B cell (primary cell): ENCODE measurements around the gene OS9.

Experiments used
- EZH2 ChIP-seq: IDR thresholded peaks from 2 replicates; pipeline ENCODE4 v1.6.1; 2012; ENCODE audit warnings: borderline replicate concordance, low read depth, mild to moderate bottlenecking, moderate library complexity, low read length; ENCODE audit not compliant: insufficient read depth, poor library complexity, severe bottlenecking
- TF ChIP-seq, protein P1 (sequence below): fragments of 200-600 bp; IDR thresholded peaks from one replicate; pipeline ENCODE4 v1.8.0; 2022; ENCODE audit warnings: antibody characterized with exemption, mild to moderate bottlenecking

DNA sequence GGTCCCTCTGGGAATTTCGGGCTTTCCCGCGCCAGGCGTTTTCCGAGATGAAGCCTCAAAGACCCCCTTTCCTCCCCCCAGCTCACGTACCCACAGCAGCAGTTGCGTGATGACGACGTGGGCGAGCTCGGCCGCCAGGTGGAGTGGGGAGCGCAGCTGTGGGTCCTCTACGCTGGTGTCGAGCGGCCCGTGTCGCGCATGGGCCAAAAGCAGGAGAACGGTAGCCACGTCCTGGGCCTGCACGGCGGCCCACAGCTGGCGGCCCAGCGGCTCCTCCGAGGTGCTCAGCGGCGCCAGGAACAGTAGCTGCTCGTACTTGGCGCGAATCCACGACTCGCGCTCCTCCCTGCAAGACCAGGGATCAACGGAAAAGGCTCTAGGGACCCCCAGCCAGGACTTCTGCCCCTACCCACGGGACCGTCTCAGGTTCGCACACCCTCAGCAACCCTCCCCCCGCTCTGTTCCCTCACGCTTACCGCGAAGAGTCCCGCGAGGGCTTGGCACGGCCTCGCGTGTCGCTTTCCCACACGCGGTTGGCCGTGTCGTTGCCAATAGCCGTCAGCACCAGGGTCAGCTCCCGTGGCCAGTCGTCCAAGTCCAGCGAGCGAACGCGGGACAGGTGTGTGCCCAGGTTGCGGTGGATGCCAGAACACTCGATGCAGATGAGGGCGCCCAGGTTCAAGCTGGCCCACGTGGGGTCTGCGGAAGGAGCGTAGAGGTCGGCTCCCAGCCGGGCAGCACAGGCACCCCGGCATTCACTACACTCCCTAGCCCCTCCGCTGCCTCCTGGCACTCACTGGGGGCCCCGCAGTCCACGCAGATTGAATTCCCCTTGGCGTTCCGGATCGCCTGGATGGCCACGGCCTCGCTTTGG lies 33.2 kb downstream of the OS9 start:
- TF ChIP-seq, protein P1, sequence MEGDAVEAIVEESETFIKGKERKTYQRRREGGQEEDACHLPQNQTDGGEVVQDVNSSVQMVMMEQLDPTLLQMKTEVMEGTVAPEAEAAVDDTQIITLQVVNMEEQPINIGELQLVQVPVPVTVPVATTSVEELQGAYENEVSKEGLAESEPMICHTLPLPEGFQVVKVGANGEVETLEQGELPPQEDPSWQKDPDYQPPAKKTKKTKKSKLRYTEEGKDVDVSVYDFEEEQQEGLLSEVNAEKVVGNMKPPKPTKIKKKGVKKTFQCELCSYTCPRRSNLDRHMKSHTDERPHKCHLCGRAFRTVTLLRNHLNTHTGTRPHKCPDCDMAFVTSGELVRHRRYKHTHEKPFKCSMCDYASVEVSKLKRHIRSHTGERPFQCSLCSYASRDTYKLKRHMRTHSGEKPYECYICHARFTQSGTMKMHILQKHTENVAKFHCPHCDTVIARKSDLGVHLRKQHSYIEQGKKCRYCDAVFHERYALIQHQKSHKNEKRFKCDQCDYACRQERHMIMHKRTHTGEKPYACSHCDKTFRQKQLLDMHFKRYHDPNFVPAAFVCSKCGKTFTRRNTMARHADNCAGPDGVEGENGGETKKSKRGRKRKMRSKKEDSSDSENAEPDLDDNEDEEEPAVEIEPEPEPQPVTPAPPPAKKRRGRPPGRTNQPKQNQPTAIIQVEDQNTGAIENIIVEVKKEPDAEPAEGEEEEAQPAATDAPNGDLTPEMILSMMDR: no peak
- TF ChIP-seq EZH2: no peak
